ENCODE measurements around the gene MTERF4. TPM values are rescaled to one million over a fixed set of nuclear protein-coding genes. Genes with fewer than 3 reads are reported as not detected.

Gene MTERF4
- total RNA-seq, 1 donor from 2014 or later, result 37.6 TPM

- peak; percentile 19 for DNase-seq
Measured at GRCh38 chr2:241049739-241050623, 52.1 kb downstream of the MTERF4 start.

GRCh38 chr2:241048949-241049343 lies 53.1 kb downstream of the MTERF4 start:
- no peak for DNase-seq

- no peak for DNase-seq
Measured at GRCh38 chr2:241048149-241048948, 53.7 kb downstream of the MTERF4 start.

GRCh38 chr2:241047253-241048010 lies 54.7 kb downstream of the MTERF4 start:
- no peak for DNase-seq

Other genes starting within 250 kb of the MTERF4 start
- gene AGXT, start 233.5 kb downstream of the MTERF4 start, total RNA-seq, result not detected in 2 replicates
- not detected in 2 replicates for gene MAB21L4, start 206.1 kb downstream of the MTERF4 start, total RNA-seq
- not detected in 2 replicates for gene CROCC2, start 196.0 kb downstream of the MTERF4 start, total RNA-seq
- 23.4 and 25.2 TPM in 2 replicates for gene SNED1, start 103.7 kb downstream of the MTERF4 start, total RNA-seq
- gene PASK, start 47.2 kb upstream of the MTERF4 start, total RNA-seq, result 4.4 and 9.2 TPM in 2 replicates
- gene PPP1R7, start 48.2 kb upstream of the MTERF4 start, total RNA-seq, result 47.6 and 55.1 TPM in 2 replicates
- gene ANO7, start 86.4 kb upstream of the MTERF4 start, total RNA-seq, result 0.34 and 1.1 TPM in 2 replicates
- 594 and 863 TPM in 2 replicates for gene HDLBP, start 213.4 kb upstream of the MTERF4 start, total RNA-seq
- gene SEPTIN2, start 213.6 kb upstream of the MTERF4 start, total RNA-seq, result 529 and 622 TPM in 2 replicates

All from dermis blood vessel endothelial cell (primary cell).